Upper lobe of left lung (tissue), 6 donors: ENCODE measurements around the gene RHBDF2. TPM values are rescaled to one million over a fixed set of nuclear protein-coding genes. Genes with fewer than 3 reads are reported as not detected.

Experiments used
- ATAC-seq, 2 donors: fragments of 200-7000 bp; cut with Tn5 transposase; one replicate each; pipeline ENCODE4 v1.9.1; 2022; ENCODE audit warnings: mild to moderate bottlenecking in 2 of 2, moderate library complexity in 2 of 2; ENCODE audit not compliant: low FRiP score in 2 of 2
- DNase-seq, 2 donors: peaks; one replicate each; pipeline ENCODE4 v3.0.0-alpha.2; 2019 to 2020
- H3K27ac ChIP-seq, 4 donors: fragments of 200-600 bp; sonication (generic); one replicate each; pipeline ENCODE4 v1.5.1; 2016 to 2019
- H3K27me3 ChIP-seq, 4 donors: fragments of 200-600 bp; sonication (generic); one replicate each; pipeline ENCODE4 v1.5.1; 2017 to 2019
- H3K36me3 ChIP-seq, 4 donors: fragments of 200-600 bp; sonication (generic); one replicate each; pipeline ENCODE4 v1.5.1; 2016 to 2019
- H3K4me1 ChIP-seq, 4 donors: fragments of 200-600 bp; sonication (generic); one replicate each; pipeline ENCODE4 v1.5.1; 2018 to 2019
- H3K4me3 ChIP-seq, 4 donors: fragments of 200-600 bp; sonication (generic); one replicate each; pipeline ENCODE4 v1.5.1; 2017 to 2019; ENCODE audit warnings: mild to moderate bottlenecking in 2 of 4, moderate library complexity in 1 of 4
- H3K9me3 ChIP-seq, 4 donors: fragments of 200-600 bp; sonication (generic); one replicate each; pipeline ENCODE4 v1.5.1; 2018 to 2019
- EP300 ChIP-seq, 4 donors: sonication (generic); formaldehyde crosslinking; IDR thresholded peaks; one replicate each; pipeline ENCODE4 v1.5.1; 2017; ENCODE audit warnings: antibody characterized with exemption in 4 of 4, control low read depth in 2 of 4
- POLR2A ChIP-seq, 4 donors: fragments of 450-650 bp; IDR thresholded peaks; one replicate each; pipeline ENCODE4 v1.5.1; 2016 to 2017; ENCODE audit warnings: antibody characterized with exemption in 4 of 4, mild to moderate bottlenecking in 2 of 4
- POLR2AphosphoS5 ChIP-seq, 2 donors: sonication (generic); formaldehyde crosslinking; IDR thresholded peaks; one replicate each; pipeline ENCODE4 v1.5.1; 2017; ENCODE audit warnings: antibody characterized with exemption in 2 of 2
- WGBS, 2 donors: methylation state at CpG; one replicate each; pipeline ENCODE4 v1.1.5; 2017 to 2018; 5-methylcytosine and 5-hydroxymethylcytosine counted together
- total RNA-seq, 6 donors: library from RNA; depleted of rRNA in 4 of 6; stranded (reverse); fragments of >200 nt in 4 of 6; gene quantifications; one replicate each; pipeline versions ENCODE4 v1.1.0 to v1.2.1, GENCODE V29; 2016 to 2021
- TF ChIP-seq, protein P1 (sequence below), 6 experiments: fragments of 450-650 bp in 4 of 6; fragments of 200-600 bp in 2 of 6; sonication (generic) in 2 of 6; IDR thresholded peaks; one replicate each; pipeline ENCODE4 v1.5.1; 2016 to 2019; ENCODE audit warnings: antibody characterized with exemption in 6 of 6
- donor health status: DM: no; HTN: no; CAD: no; lungs with moderate emphysema.
- donor health status: DM: no; HTN: yes; CAD: no; lungs with severe emphysema.

Gene RHBDF2
- total RNA-seq, 6 donors from 2014 or later: 34.3 to 137 (median 47.6) TPM

DNA sequence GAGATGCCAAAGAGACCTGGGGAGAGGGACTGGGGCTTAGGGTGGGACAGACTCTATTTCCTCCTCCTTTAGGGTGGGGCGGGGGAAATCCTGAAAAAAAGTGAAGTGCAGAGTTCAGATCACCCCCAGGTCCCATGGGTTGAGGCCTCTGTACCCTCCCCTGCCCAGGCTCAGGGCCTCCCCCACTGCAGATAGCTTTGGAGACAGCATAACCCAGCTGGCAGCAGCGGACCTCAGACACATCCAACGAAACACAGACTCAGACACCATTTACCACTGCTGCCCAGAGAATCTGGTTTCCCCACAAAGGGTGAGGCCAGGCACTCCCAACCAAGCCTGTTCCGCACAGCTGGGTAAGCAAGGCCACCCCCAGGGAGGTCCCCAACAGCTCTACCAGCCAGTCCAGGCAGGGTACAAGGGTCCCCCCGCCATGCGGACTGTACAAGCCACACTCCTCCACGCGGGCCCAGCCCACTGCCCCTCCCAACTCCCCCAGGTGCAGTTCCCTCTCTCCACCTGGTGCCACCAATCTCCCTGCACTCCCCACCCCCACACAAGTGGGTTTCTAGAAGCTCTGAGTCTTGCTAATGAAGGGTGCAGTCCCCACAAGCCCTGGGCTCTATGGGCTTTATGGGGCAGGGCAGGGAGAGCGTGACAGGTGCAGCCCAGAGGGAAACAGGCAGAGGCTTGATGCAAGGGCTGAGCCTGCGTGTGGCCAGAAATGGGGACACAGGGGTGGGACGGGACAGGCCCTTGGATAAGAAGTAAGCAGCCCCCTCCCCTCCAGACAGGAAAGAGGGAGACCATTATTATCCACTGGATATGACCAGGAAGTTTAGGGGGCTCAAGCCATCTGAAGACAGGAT is 8.9 kb downstream of the RHBDF2 start:
- no peak for TF ChIP-seq EP300 (IDR thresholded peaks at IDR 0.05)
- peak in 1 of 4 donors; percentile 45 for TF ChIP-seq POLR2A (IDR thresholded peaks at IDR 0.05)
- no peak for TF ChIP-seq POLR2AphosphoS5 (IDR thresholded peaks at IDR 0.05)
- TF ChIP-seq, protein P1, sequence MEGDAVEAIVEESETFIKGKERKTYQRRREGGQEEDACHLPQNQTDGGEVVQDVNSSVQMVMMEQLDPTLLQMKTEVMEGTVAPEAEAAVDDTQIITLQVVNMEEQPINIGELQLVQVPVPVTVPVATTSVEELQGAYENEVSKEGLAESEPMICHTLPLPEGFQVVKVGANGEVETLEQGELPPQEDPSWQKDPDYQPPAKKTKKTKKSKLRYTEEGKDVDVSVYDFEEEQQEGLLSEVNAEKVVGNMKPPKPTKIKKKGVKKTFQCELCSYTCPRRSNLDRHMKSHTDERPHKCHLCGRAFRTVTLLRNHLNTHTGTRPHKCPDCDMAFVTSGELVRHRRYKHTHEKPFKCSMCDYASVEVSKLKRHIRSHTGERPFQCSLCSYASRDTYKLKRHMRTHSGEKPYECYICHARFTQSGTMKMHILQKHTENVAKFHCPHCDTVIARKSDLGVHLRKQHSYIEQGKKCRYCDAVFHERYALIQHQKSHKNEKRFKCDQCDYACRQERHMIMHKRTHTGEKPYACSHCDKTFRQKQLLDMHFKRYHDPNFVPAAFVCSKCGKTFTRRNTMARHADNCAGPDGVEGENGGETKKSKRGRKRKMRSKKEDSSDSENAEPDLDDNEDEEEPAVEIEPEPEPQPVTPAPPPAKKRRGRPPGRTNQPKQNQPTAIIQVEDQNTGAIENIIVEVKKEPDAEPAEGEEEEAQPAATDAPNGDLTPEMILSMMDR (IDR thresholded peaks at IDR 0.05): no peak
- Histone ChIP-seq H3K4me1 (peaks cover 49 to 73% (median 65%) of the 10 kb centered on the region in 4 donors), H3K27me3 (no peaks in the 10 kb centered on the region), H3K27ac (peak overlapping the region; percentile 89 to 95 (median 94)), H3K4me3 (peak overlapping the region in 2 of 4 donors; percentile 27 to 32), H3K9me3 (no peaks in the 10 kb centered on the region), H3K36me3 (peaks cover 0 to 4% (median 2%) of the 10 kb centered on the region in 4 donors)
- ATAC-seq (peak; percentile 11 to 50), DNase-seq (peak in 1 of 2 donors; percentile 34)
- WGBS, 2 donors: 59 to 60% methylated on average over 3 to 11 of the region's 11 CpGs

- Histone ChIP-seq H3K36me3 (peaks cover 0 to 7% (median 2%) of the 10 kb centered on the region in 4 donors), H3K4me3 (no peak overlapping the region), H3K4me1 (peaks cover 46 to 64% (median 57%) of the 10 kb centered on the region in 4 donors), H3K9me3 (no peaks in the 10 kb centered on the region), H3K27ac (peak overlapping the region; percentile 89 to 95 (median 94)), H3K27me3 (no peaks in the 10 kb centered on the region)
- no peak for TF ChIP-seq POLR2A (IDR thresholded peaks at IDR 0.05)
- TF ChIP-seq EP300 (IDR thresholded peaks at IDR 0.05): no peak
- no peak for TF ChIP-seq POLR2AphosphoS5 (IDR thresholded peaks at IDR 0.05)
- TF ChIP-seq, protein P1 (IDR thresholded peaks at IDR 0.05): no peak
- WGBS, 2 donors: 58 to 64% methylated on average over 4 to 17 of the region's 17 CpGs
- peak; percentile 2 to 32 for ATAC-seq
- peak in 1 of 2 donors; percentile 41 for DNase-seq
These were observed 9.7 kb downstream of the RHBDF2 start for GRCh38 chr17:76491271-76492122.

DNA sequence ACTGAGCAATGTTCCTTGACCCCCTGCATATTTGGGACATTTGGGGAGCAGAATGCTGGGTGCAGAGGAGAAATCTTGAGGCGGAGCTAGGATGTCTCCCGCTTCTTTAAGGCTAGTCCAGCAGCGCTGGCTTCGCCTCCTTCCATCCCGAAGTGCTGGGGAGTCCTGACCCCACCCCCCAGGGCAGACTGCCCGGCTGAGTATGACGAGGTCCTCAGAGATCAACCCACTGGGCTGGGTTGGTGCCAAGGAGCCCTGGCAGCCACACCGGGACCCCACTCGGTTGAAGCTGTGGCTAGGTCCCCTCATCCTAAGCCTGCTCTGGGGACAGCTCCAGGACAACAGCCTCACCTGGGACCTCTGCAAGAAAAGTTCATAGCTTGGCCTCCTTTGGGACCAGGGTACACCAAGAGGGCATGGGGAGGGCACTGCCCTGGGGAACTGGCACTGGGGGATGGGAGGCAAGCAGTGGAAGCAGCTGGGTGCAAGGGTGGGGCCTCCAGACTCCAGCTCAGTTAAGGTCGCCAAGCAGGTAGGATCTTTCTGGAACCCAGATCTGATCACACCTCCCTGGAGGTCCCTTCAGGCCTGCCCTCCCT is 11.0 kb downstream of the RHBDF2 start:
- no peak for TF ChIP-seq POLR2AphosphoS5 (IDR thresholded peaks at IDR 0.05)
- TF ChIP-seq EP300 (IDR thresholded peaks at IDR 0.05): no peak
- TF ChIP-seq POLR2A (IDR thresholded peaks at IDR 0.05): no peak
- TF ChIP-seq, protein P1 (IDR thresholded peaks at IDR 0.05): no peak
- no peak for ATAC-seq
- no peak for DNase-seq
- Histone ChIP-seq H3K27me3 (no peaks in the 10 kb centered on the region), H3K4me3 (no peak overlapping the region), H3K36me3 (peaks cover 0 to 7% (median 2%) of the 10 kb centered on the region in 4 donors), H3K27ac (peak overlapping the region in 3 of 4 donors; percentile 89 to 95 (median 94)), H3K9me3 (no peaks in the 10 kb centered on the region), H3K4me1 (peaks cover 47 to 66% (median 55%) of the 10 kb centered on the region in 4 donors)
- WGBS, 2 donors: 63% methylated on average over 10 of the region's 10 CpGs; no CpG with 5 or more reads in 1 of the 2 donors

DNA sequence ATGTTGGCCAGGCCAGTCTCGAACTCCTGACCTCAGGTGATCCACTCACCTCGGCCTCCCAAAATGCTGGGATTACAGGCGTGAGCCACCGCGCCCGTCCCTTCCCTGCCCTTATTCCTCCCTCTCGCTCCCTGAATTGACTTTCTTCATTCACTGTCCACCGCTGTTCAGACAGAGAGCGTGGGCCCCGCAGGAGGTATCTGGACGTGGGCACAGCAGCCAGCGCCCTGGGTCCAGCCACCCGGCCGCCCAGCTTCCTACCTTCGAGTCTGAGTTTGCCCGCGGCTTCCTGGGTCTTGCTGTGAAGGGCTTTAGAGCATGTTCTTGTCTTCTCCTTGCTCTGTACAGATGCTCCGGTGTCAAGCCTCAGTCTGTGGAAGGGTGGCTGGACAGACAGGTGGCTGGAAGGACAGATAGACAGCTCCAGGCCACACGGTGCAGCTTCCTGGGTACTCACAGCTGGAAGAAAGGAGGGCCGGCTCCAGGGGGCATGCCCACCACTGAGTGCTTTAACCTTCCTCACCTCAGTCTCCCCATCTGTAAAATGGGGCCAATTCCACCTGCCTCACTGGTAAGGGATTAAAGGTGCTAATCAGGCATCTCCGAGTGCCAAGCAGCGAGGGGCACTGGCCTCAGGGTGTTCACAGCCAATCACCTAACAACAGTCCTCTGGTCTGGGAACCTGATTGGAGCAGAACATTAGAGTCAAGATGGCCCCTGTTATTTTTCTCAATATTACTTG is 13.6 kb downstream of the RHBDF2 start:
- H3K4me1 ChIP-seq: peaks cover 31 to 54% (median 37%) of the 10 kb centered on the region in 4 donors
- TF ChIP-seq POLR2A (IDR thresholded peaks at IDR 0.05) (no peak), POLR2AphosphoS5 (IDR thresholded peaks at IDR 0.05) (no peak), EP300 (IDR thresholded peaks at IDR 0.05) (no peak)
- TF ChIP-seq, protein P1 (IDR thresholded peaks at IDR 0.05): no peak
- no peaks in the 10 kb centered on the region for H3K27me3 ChIP-seq
- ATAC-seq (no peak), DNase-seq (no peak)
- H3K9me3 ChIP-seq: no peaks in the 10 kb centered on the region
- no peak overlapping the region for H3K4me3 ChIP-seq
- peak overlapping the region in 2 of 4 donors; percentile 0 to 89 for H3K27ac ChIP-seq
- 96 to 97% methylated on average over 18 to 20 of the region's 22 CpGs for WGBS, 2 donors
- peaks cover 0 to 7% (median 2%) of the 10 kb centered on the region in 4 donors for H3K36me3 ChIP-seq
